ENCODE data around the gene EHBP1L1.

EHBP1L1 gene

DNA sequence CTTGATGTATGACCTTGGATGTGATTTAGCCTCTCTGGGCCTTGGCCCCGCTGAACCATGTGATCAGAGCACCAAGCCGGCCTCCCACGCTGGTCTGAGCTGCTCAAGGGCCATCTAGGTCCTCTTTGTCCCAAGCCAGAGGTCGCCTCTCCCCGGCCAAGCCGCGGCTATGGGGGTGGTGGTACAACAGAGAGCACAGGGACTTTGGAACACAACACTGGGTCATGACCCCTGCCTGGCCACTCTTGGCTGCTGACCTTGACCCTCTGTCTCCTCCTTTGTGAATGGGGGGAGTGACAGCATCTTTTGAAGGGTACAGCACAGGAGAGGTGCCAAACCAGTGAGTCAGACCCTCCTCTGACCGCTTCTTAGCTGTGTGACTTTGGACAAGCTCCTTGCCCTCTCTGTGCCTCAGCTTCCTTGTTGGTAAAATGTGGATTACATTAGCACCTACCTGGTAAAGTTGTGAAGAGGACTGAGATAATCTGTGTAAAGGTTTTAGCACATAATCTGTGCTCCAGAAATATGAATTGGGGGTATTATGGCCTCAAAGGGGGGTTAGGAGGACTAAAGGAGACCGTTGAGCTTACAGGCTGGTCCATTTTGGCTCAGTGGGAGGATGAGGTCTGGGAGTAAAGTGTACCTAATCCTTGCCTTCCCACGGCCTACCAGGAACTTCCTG lies 46.2 kb upstream of the EHBP1L1 start:
- no peak overlapping the region for H2AFZ ChIP-seq (ENCODE audit: low read depth, low read length)
- no peak overlapping the region for H3K9ac ChIP-seq (ENCODE audit: low read depth, low read length)
- ATAC-seq (ENCODE audit: insufficient read depth, low read depth) (no peak), DNase-seq (no peak)
- peak overlapping the region; percentile 3 for H3K27ac ChIP-seq (ENCODE audit: low read length)
- peaks cover 19% of the 10 kb centered on the region for H4K20me1 ChIP-seq (ENCODE audit: insufficient read depth, low read length)
- H3K36me3 ChIP-seq (ENCODE audit: insufficient read depth, low read length), result peaks cover 58% of the 10 kb centered on the region
- H3K9me3 ChIP-seq (ENCODE audit: insufficient read depth, low read length, severe bottlenecking), result no peaks in the 10 kb centered on the region
- H3K79me2 ChIP-seq (ENCODE audit: insufficient read depth, low read length), result peaks cover 20% of the 10 kb centered on the region
- no peak overlapping the region for H3K4me3 ChIP-seq (ENCODE audit: low read depth in 1 of 2, low read length in 2 of 2)
- peaks cover 14% of the 10 kb centered on the region for H3K4me1 ChIP-seq (ENCODE audit: insufficient read depth, low read length)
- no peak overlapping the region for H3K4me2 ChIP-seq (ENCODE audit: insufficient read depth, low read length)
- no peaks in the 10 kb centered on the region for H3K27me3 ChIP-seq (ENCODE audit: insufficient read depth, low read length, poor library complexity)
- TF ChIP-seq EZH2 (IDR thresholded peaks at IDR 0.05; ENCODE audit: borderline replicate concordance, low read depth, low read length, severe bottlenecking), result no peak
- TF ChIP-seq, protein P1, sequence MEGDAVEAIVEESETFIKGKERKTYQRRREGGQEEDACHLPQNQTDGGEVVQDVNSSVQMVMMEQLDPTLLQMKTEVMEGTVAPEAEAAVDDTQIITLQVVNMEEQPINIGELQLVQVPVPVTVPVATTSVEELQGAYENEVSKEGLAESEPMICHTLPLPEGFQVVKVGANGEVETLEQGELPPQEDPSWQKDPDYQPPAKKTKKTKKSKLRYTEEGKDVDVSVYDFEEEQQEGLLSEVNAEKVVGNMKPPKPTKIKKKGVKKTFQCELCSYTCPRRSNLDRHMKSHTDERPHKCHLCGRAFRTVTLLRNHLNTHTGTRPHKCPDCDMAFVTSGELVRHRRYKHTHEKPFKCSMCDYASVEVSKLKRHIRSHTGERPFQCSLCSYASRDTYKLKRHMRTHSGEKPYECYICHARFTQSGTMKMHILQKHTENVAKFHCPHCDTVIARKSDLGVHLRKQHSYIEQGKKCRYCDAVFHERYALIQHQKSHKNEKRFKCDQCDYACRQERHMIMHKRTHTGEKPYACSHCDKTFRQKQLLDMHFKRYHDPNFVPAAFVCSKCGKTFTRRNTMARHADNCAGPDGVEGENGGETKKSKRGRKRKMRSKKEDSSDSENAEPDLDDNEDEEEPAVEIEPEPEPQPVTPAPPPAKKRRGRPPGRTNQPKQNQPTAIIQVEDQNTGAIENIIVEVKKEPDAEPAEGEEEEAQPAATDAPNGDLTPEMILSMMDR (IDR thresholded peaks at IDR 0.05; ENCODE audit: borderline replicate concordance, extremely low read depth, low read length, poor library complexity, severe bottlenecking), result no peak

GRCh38 chr11:65530157-65530496 lies 45.7 kb upstream of the EHBP1L1 start:
- Histone ChIP-seq H4K20me1 (ENCODE audit: insufficient read depth, low read length) (peaks cover 19% of the 10 kb centered on the region), H3K4me1 (ENCODE audit: insufficient read depth, low read length) (peaks cover 14% of the 10 kb centered on the region), H3K79me2 (ENCODE audit: insufficient read depth, low read length) (peaks cover 18% of the 10 kb centered on the region), H2AFZ (ENCODE audit: low read depth, low read length) (no peak overlapping the region), H3K27ac (ENCODE audit: low read length) (peak overlapping the region; percentile 3), H3K4me3 (ENCODE audit: low read depth in 1 of 2, low read length in 2 of 2) (no peak overlapping the region), H3K36me3 (ENCODE audit: insufficient read depth, low read length) (peaks cover 61% of the 10 kb centered on the region), H3K4me2 (ENCODE audit: insufficient read depth, low read length) (no peak overlapping the region), H3K27me3 (ENCODE audit: insufficient read depth, low read length, poor library complexity) (no peaks in the 10 kb centered on the region), H3K9me3 (ENCODE audit: insufficient read depth, low read length, severe bottlenecking) (no peaks in the 10 kb centered on the region), H3K9ac (ENCODE audit: low read depth, low read length) (no peak overlapping the region)
- TF ChIP-seq, protein P1 (IDR thresholded peaks at IDR 0.05; ENCODE audit: borderline replicate concordance, extremely low read depth, low read length, poor library complexity, severe bottlenecking), result peak; percentile 63
- TF ChIP-seq EZH2 (IDR thresholded peaks at IDR 0.05; ENCODE audit: borderline replicate concordance, low read depth, low read length, severe bottlenecking), result no peak
- ATAC-seq (ENCODE audit: insufficient read depth, low read depth) (peak; percentile 78), DNase-seq (peak; percentile 65)

- DNase-seq, result no peak
- TF ChIP-seq, protein P1 (IDR thresholded peaks at IDR 0.05; ENCODE audit: borderline replicate concordance, extremely low read depth, low read length, poor library complexity, severe bottlenecking), result no peak
- no peak for TF ChIP-seq EZH2 (IDR thresholded peaks at IDR 0.05; ENCODE audit: borderline replicate concordance, low read depth, low read length, severe bottlenecking)
- Histone ChIP-seq H3K4me1 (ENCODE audit: insufficient read depth, low read length) (no peaks in the 10 kb centered on the region), H3K9me3 (ENCODE audit: insufficient read depth, low read length, severe bottlenecking) (no peaks in the 10 kb centered on the region), H3K27me3 (ENCODE audit: insufficient read depth, low read length, poor library complexity) (no peaks in the 10 kb centered on the region), H3K79me2 (ENCODE audit: insufficient read depth, low read length) (no peaks in the 10 kb centered on the region), H3K27ac (ENCODE audit: low read length) (no peak overlapping the region), H3K36me3 (ENCODE audit: insufficient read depth, low read length) (peaks cover 64% of the 10 kb centered on the region), H3K4me3 (ENCODE audit: low read depth in 1 of 2, low read length in 2 of 2) (no peak overlapping the region), H3K9ac (ENCODE audit: low read depth, low read length) (no peak overlapping the region), H3K4me2 (ENCODE audit: insufficient read depth, low read length) (no peak overlapping the region), H2AFZ (ENCODE audit: low read depth, low read length) (no peak overlapping the region), H4K20me1 (ENCODE audit: insufficient read depth, low read length) (peaks cover 8% of the 10 kb centered on the region; the same call in 1 of the 2 replicates)
- no peak for ATAC-seq (ENCODE audit: insufficient read depth, low read depth)
Observed at GRCh38 chr11:65532388-65533064, 43.3 kb upstream of the EHBP1L1 start.

All from DND-41 (cell line).